IMR-90 (cell line): ENCODE measurements around the gene NUDT11. TPM values are rescaled to one million over a fixed set of nuclear protein-coding genes. Genes with fewer than 3 reads are reported as not detected.

Experiments
- ATAC-seq: fragments of 200-7000 bp; cut with Tn5 transposase; 2 replicates; pipeline ENCODE4 v1.9.1; 2020; ENCODE audit warnings: low read depth, mild to moderate bottlenecking, moderate library complexity
- BruUV-seq: library from RNA; stranded (reverse); fragments of 400-500 nt; replicated peaks from 2 replicates; lab custom pipeline; 2021; lab: Mats Ljungman, UMichigan
- CTCF ChIA-PET: fragments of 300-600 bp; formaldehyde crosslinking; extraction: SDS; loops from one replicate; lab custom pipeline; 2021; ENCODE audit warnings: antibody characterized with exemption; lab: Yijun Ruan, JAX
- POLR2A ChIA-PET: fragments of 300-600 bp; sonication (Branson Sonifier 250); formaldehyde crosslinking; loops from one replicate; lab custom pipeline; 2022; ENCODE audit warnings: antibody characterized with exemption; ENCODE audit not compliant: unreplicated experiment; lab: Charles Lee
- DNase-seq: peaks from one replicate; pipeline ENCODE4 v3.0.0; 2013
- H2AFZ ChIP-seq: replicated peaks from 2 replicates; pipeline ENCODE3; 2013; ENCODE audit warnings: low read length, mild to moderate bottlenecking; ENCODE audit not compliant: poor library complexity
- H2AK5ac ChIP-seq: 2 replicates; pipeline ENCODE4 v1.6.1; 2013; ENCODE audit warnings: low read depth, low read length, inconsistent platforms
- H2AK9ac ChIP-seq: replicated peaks from 2 replicates; pipeline ENCODE3; 2013; ENCODE audit warnings: mild to moderate bottlenecking, low read depth, low read length, moderate library complexity; ENCODE audit not compliant: poor library complexity
- H2BK120ac ChIP-seq: 2 replicates; pipeline ENCODE4 v1.6.1; 2013; ENCODE audit warnings: low read depth, low read length, inconsistent platforms
- H2BK15ac ChIP-seq: 3 replicates; pipeline ENCODE4 v1.6.1; 2013; ENCODE audit warnings: low read depth, low read length, inconsistent platforms
- H2BK20ac ChIP-seq: 2 replicates; pipeline ENCODE4 v1.6.1; 2013; ENCODE audit warnings: low read depth, mild to moderate bottlenecking, inconsistent platforms, low read length, moderate library complexity
- H2BK5ac ChIP-seq: 2 replicates; pipeline ENCODE4 v1.6.1; 2013; ENCODE audit warnings: mild to moderate bottlenecking, low read depth, low read length, inconsistent platforms; ENCODE audit not compliant: poor library complexity, severe bottlenecking
- H3K14ac ChIP-seq: replicated peaks from 2 replicates; pipeline ENCODE4 v1.6.1; 2013; ENCODE audit warnings: low read depth, low read length, inconsistent platforms
- H3K18ac ChIP-seq: 2 replicates; pipeline ENCODE4 v1.6.1; 2013; ENCODE audit warnings: low read depth, low read length, control low read depth
- H3K23ac ChIP-seq: 2 replicates; pipeline ENCODE4 v1.6.1; 2013; ENCODE audit warnings: low read depth, low read length, inconsistent platforms
- H3K27ac ChIP-seq: 2 replicates; pipeline ENCODE4 v1.5.1; 2013; ENCODE audit warnings: mild to moderate bottlenecking, control low read depth, low read length; ENCODE audit not compliant: insufficient read depth
- H3K27me3 ChIP-seq: 2 replicates; pipeline ENCODE4 v1.6.1; 2013; ENCODE audit warnings: low read length; ENCODE audit not compliant: control insufficient read depth, insufficient read depth
- H3K36me3 ChIP-seq: 2 replicates; pipeline ENCODE4 v1.6.1; 2013; ENCODE audit warnings: low read length, mixed read lengths; ENCODE audit not compliant: control insufficient read depth, insufficient read depth
- H3K4ac ChIP-seq: 2 replicates; pipeline ENCODE4 v1.6.1; 2013; ENCODE audit warnings: low read depth, low read length, inconsistent platforms
- H3K4me1 ChIP-seq: 2 replicates; pipeline ENCODE4 v1.6.1; 2013; ENCODE audit warnings: low read length, mixed read lengths; ENCODE audit not compliant: control insufficient read depth, insufficient read depth
- H3K4me2 ChIP-seq: 2 replicates; pipeline ENCODE4 v1.6.1; 2013; ENCODE audit warnings: low read depth, mild to moderate bottlenecking, control low read depth, low read length, moderate library complexity
- H3K4me3 ChIP-seq: 2 replicates; pipeline ENCODE4 v1.5.1; 2013; ENCODE audit warnings: low read depth, mild to moderate bottlenecking, control low read depth, low read length, moderate library complexity; ENCODE audit not compliant: insufficient read depth
- H3K56ac ChIP-seq: 2 replicates; pipeline ENCODE4 v1.6.1; 2013; ENCODE audit warnings: low read length, inconsistent platforms; ENCODE audit not compliant: insufficient read depth; ENCODE audit errors: extremely low read depth
- H3K79me1 ChIP-seq, 2 experiments: 2 replicates each; pipeline ENCODE4 v1.6.1; 2013; ENCODE audit warnings: low read length in 2 of 2, inconsistent platforms in 1 of 2, low read depth in 1 of 2
- H3K9ac ChIP-seq: 2 replicates; pipeline ENCODE4 v1.6.1; 2013; ENCODE audit warnings: low read depth, low read length, control low read depth
- H3K9me1 ChIP-seq: 2 replicates; pipeline ENCODE4 v1.6.1; 2013; ENCODE audit warnings: low read length, inconsistent platforms; ENCODE audit not compliant: insufficient read depth
- H3K9me3 ChIP-seq: 2 replicates; pipeline ENCODE4 v1.6.1; 2013; ENCODE audit warnings: low read length; ENCODE audit not compliant: control insufficient read depth, insufficient read depth
- H4K20me1 ChIP-seq: 2 replicates; pipeline ENCODE4 v1.6.1; 2013; ENCODE audit warnings: low read length, inconsistent platforms; ENCODE audit not compliant: insufficient read depth
- H4K5ac ChIP-seq: 2 replicates; pipeline ENCODE4 v1.6.1; 2013; ENCODE audit warnings: mild to moderate bottlenecking, low read depth, low read length, control low read depth
- H4K8ac ChIP-seq, 2 experiments: 2 replicates each; pipeline ENCODE4 v1.6.1; 2013; ENCODE audit warnings: low read depth in 2 of 2, low read length in 2 of 2, control low read depth in 1 of 2, inconsistent platforms in 1 of 2
- H4K91ac ChIP-seq: 2 replicates; pipeline ENCODE4 v1.6.1; 2013; ENCODE audit warnings: low read depth, low read length, inconsistent platforms; ENCODE audit not compliant: insufficient read depth
- BHLHE40 ChIP-seq: fragments of 150-350 bp; IDR thresholded peaks from 2 replicates; pipeline ENCODE4 v1.6.1; 2016; ENCODE audit warnings: mild to moderate bottlenecking, low read depth, low read length
- CEBPB ChIP-seq: IDR thresholded peaks from 2 replicates; pipeline ENCODE4 v1.6.1; 2012; ENCODE audit warnings: low read depth, low read length, improper control_type of control experiment
- CHD1 ChIP-seq: IDR thresholded peaks from 2 replicates; pipeline ENCODE4 v1.6.1; 2012; ENCODE audit warnings: low read depth, low read length, improper control_type of control experiment
- CTCF ChIP-seq: conservative IDR thresholded peaks from 2 replicates; pipeline ENCODE4 v1.5.1; 2012; ENCODE audit warnings: mild to moderate bottlenecking, low read depth, low read length, improper control_type of control experiment
- ELK1 ChIP-seq: fragments of 150-350 bp; IDR thresholded peaks from 2 replicates; pipeline ENCODE4 v1.6.1; 2016; ENCODE audit warnings: low read depth, mild to moderate bottlenecking, low read length, moderate library complexity, borderline replicate concordance
- FOS ChIP-seq: fragments of 150-350 bp; IDR thresholded peaks from 2 replicates; pipeline ENCODE4 v1.6.1; 2016; ENCODE audit warnings: low read depth, low read length
- MAFK ChIP-seq: IDR thresholded peaks from 2 replicates; pipeline ENCODE4 v1.6.1; 2012; ENCODE audit warnings: low read depth, low read length, improper control_type of control experiment
- MAZ ChIP-seq: IDR thresholded peaks from 2 replicates; pipeline ENCODE4 v1.6.1; 2012; ENCODE audit warnings: low read depth, mild to moderate bottlenecking, low read length, improper control_type of control experiment, moderate library complexity, borderline replicate concordance
- MXI1 ChIP-seq: IDR thresholded peaks from 2 replicates; pipeline ENCODE4 v1.6.1; 2012; ENCODE audit warnings: low read depth, mild to moderate bottlenecking, low read length, moderate library complexity, borderline replicate concordance
- NFE2L2 ChIP-seq: fragments of 150-350 bp; IDR thresholded peaks from 2 replicates; pipeline ENCODE4 v1.6.1; 2016; ENCODE audit warnings: low read depth, mild to moderate bottlenecking, low read length
- POLR2A ChIP-seq: IDR thresholded peaks from 2 replicates; pipeline ENCODE4 v1.6.1; 2012; ENCODE audit warnings: mild to moderate bottlenecking, low read depth, low read length
- RAD21 ChIP-seq: IDR thresholded peaks from 2 replicates; pipeline ENCODE4 v1.6.1; 2012; ENCODE audit warnings: low read length, improper control_type of control experiment
- RCOR1 ChIP-seq: IDR thresholded peaks from 2 replicates; pipeline ENCODE4 v1.6.1; 2012; ENCODE audit warnings: mild to moderate bottlenecking, low read length, improper control_type of control experiment; ENCODE audit not compliant: insufficient replicate concordance
- RFX5 ChIP-seq: IDR thresholded peaks from 2 replicates; pipeline ENCODE4 v1.8.0; 2012; ENCODE audit warnings: low read depth, mild to moderate bottlenecking, low read length, moderate library complexity
- SMC3 ChIP-seq: fragments of 150-350 bp; IDR thresholded peaks from 2 replicates; pipeline ENCODE4 v1.6.1; 2016; ENCODE audit warnings: low read depth, mild to moderate bottlenecking, antibody characterized with exemption, low read length, moderate library complexity
- USF2 ChIP-seq: fragments of 150-350 bp; IDR thresholded peaks from 2 replicates; pipeline ENCODE4 v1.6.1; 2017; ENCODE audit warnings: mild to moderate bottlenecking, antibody characterized with exemption, low read length, low read depth
- WGBS, 2 experiments: methylation state at CpG; one replicate each; pipeline versions ENCODE4 v1.1.5 to v1.1.7; 2013; ENCODE audit warnings: missing lambda C conversion rate in 2 of 2; ENCODE audit not compliant: insufficient read length in 1 of 2; ENCODE audit errors: extremely low coverage in 2 of 2; 5-methylcytosine and 5-hydroxymethylcytosine counted together
- dilution Hi-C: fragments of 300-500 bp; cut with HindIII; formaldehyde crosslinking; loops from one replicate; pipeline ENCODE4 v1.14.3; 2018; ENCODE audit warnings: low sequenced_read_pairs; ENCODE audit not compliant: unreplicated experiment
- in situ Hi-C: fragments of 300-500 bp; cut with MboI; formaldehyde crosslinking; loops from 3 replicates; pipeline ENCODE4 v1.14.3; 2019; ENCODE audit warnings: low sequenced_read_pairs, inconsistent platforms, mixed read lengths
- intact Hi-C: fragments of 100-400 bp; cut with micrococcal nuclease; formaldehyde crosslinking; loops from 2 replicates; pipeline ENCODE4 v1.10.0; 2022
- polyA plus RNA-seq, 3 experiments: library from polyadenylated mRNA; depleted of rRNA; stranded (reverse); fragments of >200 nt; gene quantifications; 2 replicates each; pipeline ENCODE4 v1.2.3, GENCODE V29; 2012; ENCODE audit warnings: low replicate concordance in 1 of 3
- total RNA-seq: library from RNA; depleted of rRNA; stranded (reverse); fragments of >200 nt; gene quantifications from 2 replicates; pipeline ENCODE4 v1.2.3, GENCODE V29; 2012

NUDT11 gene
- total and polyA plus RNA-seq, 2 of the 4 experiments (the other 2 are of a cell fraction): 12.6 to 13.8 TPM

DNA sequence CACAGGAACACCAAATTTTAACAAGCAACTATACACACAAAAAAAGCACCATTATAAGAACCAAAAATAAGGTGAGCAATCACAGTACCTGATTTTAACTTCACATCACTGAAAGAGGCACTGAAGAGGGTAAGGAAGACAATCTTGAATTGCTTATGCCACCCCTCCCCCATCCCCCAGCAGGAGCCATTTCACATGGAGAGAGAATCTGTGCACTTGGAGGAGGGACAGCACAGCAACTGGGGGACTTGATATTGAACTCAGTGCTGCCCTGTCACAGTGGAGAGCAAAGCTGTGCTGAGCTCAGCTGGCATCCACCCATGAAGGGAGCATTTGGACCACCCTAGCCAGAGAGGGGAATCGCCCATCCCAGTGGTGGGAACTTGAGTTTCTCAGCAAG lies 56.0 kb downstream of the NUDT11 start:
- TF ChIP-seq NFE2L2 (no peak), MAZ (no peak), CEBPB (no peak), CHD1 (no peak), USF2 (no peak), SMC3 (no peak), RAD21 (no peak), MXI1 (no peak), MAFK (no peak), POLR2A (no peak), BHLHE40 (no peak), FOS (no peak), ELK1 (no peak), RCOR1 (no peak), RFX5 (no peak), CTCF (no peak)
- Histone ChIP-seq H3K18ac (no peak overlapping the region), H4K5ac (no peak overlapping the region), H3K4me3 (no peak overlapping the region), H3K14ac (no peak overlapping the region), H3K4me1 (no peaks in the 10 kb centered on the region), H2AK9ac (no peak overlapping the region), H3K56ac (no peak overlapping the region), H4K20me1 (no peaks in the 10 kb centered on the region), H2BK20ac (no peak overlapping the region), H2AK5ac (no peak overlapping the region), H2BK120ac (no peak overlapping the region), H3K23ac (no peak overlapping the region), H3K9me3 (no peaks in the 10 kb centered on the region), H3K4me2 (no peak overlapping the region), H3K27ac (no peak overlapping the region), H3K36me3 (no peaks in the 10 kb centered on the region), H3K9ac (no peak overlapping the region), H3K79me1 (no peaks in the 10 kb centered on the region), H2BK15ac (no peak overlapping the region), H3K9me1 (no peaks in the 10 kb centered on the region), H4K8ac (no peak overlapping the region), H3K4ac (no peak overlapping the region), H2BK5ac (no peak overlapping the region), H3K27me3 (no peaks in the 10 kb centered on the region), H4K91ac (no peak overlapping the region), H2AFZ (no peak overlapping the region)
- BruUV-seq: no TSS peak
- CTCF ChIA-PET: no interaction called here
- POLR2A ChIA-PET: no interaction called here
- dilution Hi-C loops: no loop called here
- WGBS, 2 experiments: no CpG with 5 or more reads among the region's 1 CpG
- DNase-seq (no peak), ATAC-seq (no peak)
- in situ Hi-C loops: no loop called here
- intact Hi-C loops: no loop called here
